Thoracic aorta (tissue), 2 donors: ENCODE data around the gene SSTR5. TPM values are rescaled to one million over a fixed set of nuclear protein-coding genes. Genes with fewer than 3 reads are reported as not detected.

Experiments used
- ATAC-seq: fragments of 150-250 bp; one replicate; pipeline ENCODE4 v1.8.0; 2017; ENCODE audit warnings: low read depth; ENCODE audit not compliant: insufficient number of reproducible peaks, low FRiP score
- DNase-seq: peaks from one replicate; pipeline ENCODE4 v3.0.0-alpha.2; 2020; ENCODE audit warnings: low spot score
- H3K27ac ChIP-seq, 2 donors: fragments of 200-600 bp; sonication (generic); 1 replicate in 1 of 2; 2 replicates in 1 of 2; pipeline ENCODE4 v1.5.1; 2016; ENCODE audit warnings: mild to moderate bottlenecking in 2 of 2, moderate library complexity in 2 of 2
- H3K27me3 ChIP-seq: fragments of 200-600 bp; sonication (generic); replicated peaks from 2 replicates; pipeline ENCODE4 v1.6.0; 2016; ENCODE audit warnings: mild to moderate bottlenecking; ENCODE audit not compliant: insufficient read depth
- H3K36me3 ChIP-seq: fragments of 200-600 bp; sonication (generic); one replicate; pipeline ENCODE4 v1.5.1; 2016
- H3K4me1 ChIP-seq, 2 donors: fragments of 200-600 bp; sonication (generic); 1 replicate in 1 of 2; 2 replicates in 1 of 2; pipeline versions ENCODE4 v1.5.1 to v1.6.0; 2016; ENCODE audit warnings: low read depth in 2 of 2, mild to moderate bottlenecking in 1 of 2; ENCODE audit not compliant: control insufficient read depth in 1 of 2
- H3K4me3 ChIP-seq: fragments of 200-600 bp; sonication (generic); 2 replicates; pipeline ENCODE4 v1.5.1; 2016; ENCODE audit warnings: mild to moderate bottlenecking
- H3K9me3 ChIP-seq: fragments of 200-600 bp; sonication (generic); 2 replicates; pipeline ENCODE4 v1.5.1; 2016
- CTCF ChIP-seq: fragments of 200-600 bp; sonication (generic); IDR thresholded peaks from one replicate; pipeline ENCODE4 v1.5.1; 2019; ENCODE audit warnings: antibody characterized with exemption
- total RNA-seq, 2 donors: library from RNA; depleted of rRNA; stranded (reverse); fragments of >200 nt; gene quantifications; one replicate each; pipeline versions ENCODE4 v1.1.0 to v1.2.3, GENCODE V29; 2016

Gene SSTR5
- total RNA-seq, 2 donors from 2014 or later: 3.0 to 3.8 TPM

- H3K4me3 ChIP-seq: no peak overlapping the region
- H3K27ac ChIP-seq: no peak overlapping the region
- TF ChIP-seq CTCF: no peak
- no peaks in the 10 kb centered on the region for H3K9me3 ChIP-seq
- no peaks in the 10 kb centered on the region for H3K27me3 ChIP-seq
- H3K4me1 ChIP-seq: peaks cover 0 to 4% of the 10 kb centered on the region in 2 donors
- no peaks in the 10 kb centered on the region for H3K36me3 ChIP-seq
- no peak for ATAC-seq
- DNase-seq: no peak
Measured at GRCh38 chr16:1113889-1114526, 41.5 kb downstream of the SSTR5 start.

- H3K36me3 ChIP-seq: no peaks in the 10 kb centered on the region
- ATAC-seq (no peak), DNase-seq (no peak)
- no peaks in the 10 kb centered on the region for H3K9me3 ChIP-seq
- H3K27me3 ChIP-seq: no peaks in the 10 kb centered on the region
- TF ChIP-seq CTCF: no peak
- H3K4me1 ChIP-seq: no peaks in the 10 kb centered on the region
- no peak overlapping the region for H3K27ac ChIP-seq
- no peak overlapping the region for H3K4me3 ChIP-seq
Measured at GRCh38 chr16:1116693-1117077, 44.1 kb downstream of the SSTR5 start.

- DNase-seq: no peak
- H3K27me3 ChIP-seq: no peaks in the 10 kb centered on the region
Measured at GRCh38 chr16:1117176-1117900, 44.8 kb downstream of the SSTR5 start.

GRCh38 chr16:1117926-1118325, 45.4 kb downstream of the SSTR5 start:
- ATAC-seq: no peak

More at GRCh38 chr16:1117176-1117900, 44.8 kb downstream of the SSTR5 start:
- H3K36me3 ChIP-seq: no peaks in the 10 kb centered on the region
- no peak for ATAC-seq
- no peak overlapping the region for H3K27ac ChIP-seq
- no peak for TF ChIP-seq CTCF
- H3K9me3 ChIP-seq: no peaks in the 10 kb centered on the region
- H3K4me1 ChIP-seq: no peaks in the 10 kb centered on the region
- no peak overlapping the region for H3K4me3 ChIP-seq

More at GRCh38 chr16:1117926-1118325, 45.4 kb downstream of the SSTR5 start:
- Histone ChIP-seq H3K27me3 (no peaks in the 10 kb centered on the region), H3K4me3 (no peak overlapping the region), H3K9me3 (no peaks in the 10 kb centered on the region), H3K27ac (no peak overlapping the region), H3K36me3 (no peaks in the 10 kb centered on the region), H3K4me1 (no peaks in the 10 kb centered on the region)
- no peak for TF ChIP-seq CTCF
- no peak for DNase-seq
